HG03175 (cell line): ENCODE results near the gene PLXND1.
"Not testable (repeated sequence)": the region's sequence is repeated elsewhere in the genome, so short reads cannot be mapped to it uniquely, and the experiment has no call there.

Source experiments
- ATAC-seq: cut with Tn5 transposase; IDR thresholded peaks from one replicate; pipeline ENCODE4 v1.9.1; 2021; ENCODE audit warnings: mild to moderate bottlenecking, moderate library complexity; ENCODE audit not compliant: unreplicated experiment

The PLXND1 gene

GRCh38 chr3:129553719-129554118 lies 52.8 kb downstream of the PLXND1 start:
- ATAC-seq: no peak

- no peak for ATAC-seq
Observed at GRCh38 chr3:129553171-129553570, 53.3 kb downstream of the PLXND1 start.

GRCh38 chr3:129552287-129553050 lies 54.0 kb downstream of the PLXND1 start:
- no peak for ATAC-seq

- ATAC-seq: no peak
Observed at GRCh38 chr3:129549805-129550204, 56.7 kb downstream of the PLXND1 start.

- no peak for ATAC-seq
Observed at GRCh38 chr3:129549006-129549800, 57.3 kb downstream of the PLXND1 start.

GRCh38 chr3:129548104-129548965 lies 58.1 kb downstream of the PLXND1 start:
- ATAC-seq: no peak

- ATAC-seq: no peak
Observed at GRCh38 chr3:129547241-129547640, 59.2 kb downstream of the PLXND1 start.

GRCh38 chr3:129545951-129546350 lies 60.5 kb downstream of the PLXND1 start:
- not testable (repeated sequence) for ATAC-seq

GRCh38 chr3:129543999-129544398 lies 62.5 kb downstream of the PLXND1 start:
- ATAC-seq: no peak

- ATAC-seq: no peak
Observed at GRCh38 chr3:129543156-129543790, 63.2 kb downstream of the PLXND1 start, which contains the start of gene H1-8. TSS of gene H1-8 (plus strand) at chr3:129543175. CDS start at chr3:129543219, 44 bp downstream.

- ATAC-seq: no peak
Observed at GRCh38 chr3:129542747-129543146, 63.7 kb downstream of the PLXND1 start.

- ATAC-seq: no peak
Observed at GRCh38 chr3:129540776-129541516, 65.5 kb downstream of the PLXND1 start.

GRCh38 chr3:129539206-129539605 lies 67.3 kb downstream of the PLXND1 start:
- ATAC-seq: no peak

- ATAC-seq: no peak
Observed at GRCh38 chr3:129536804-129537203, 69.7 kb downstream of the PLXND1 start.

GRCh38 chr3:129536374-129536667 lies 70.2 kb downstream of the PLXND1 start:
- no peak for ATAC-seq

- no peak for ATAC-seq
Observed at GRCh38 chr3:129535075-129535474, 71.4 kb downstream of the PLXND1 start.

GRCh38 chr3:129534428-129535027 lies 71.9 kb downstream of the PLXND1 start:
- ATAC-seq: no peak

- no peak for ATAC-seq
Observed at GRCh38 chr3:129533406-129533805, 73.1 kb downstream of the PLXND1 start.

- no peak for ATAC-seq
Observed at GRCh38 chr3:129532261-129532660, 74.2 kb downstream of the PLXND1 start.

GRCh38 chr3:129531699-129532098 lies 74.8 kb downstream of the PLXND1 start:
- no peak for ATAC-seq
